Measurements from ENCODE around the gene HSPA12A. TPM values are rescaled to one million over a fixed set of nuclear protein-coding genes. Genes with fewer than 3 reads are reported as not detected.

The HSPA12A gene
- total and polyA plus RNA-seq, 2 donors (not counting 1 experiment from before 2014, with no cell fraction given), result 14.4 to 15.7 TPM

GRCh38 chr10:116629340-116629739 lies 113.0 kb downstream of the HSPA12A start:
- Histone ChIP-seq H3K9me3 (ENCODE audit: control insufficient read depth, insufficient read depth, low read depth, low read length) (no peaks in the 10 kb centered on the region), H3K9ac (ENCODE audit: insufficient read depth, low read length) (no peak overlapping the region), H3K27ac (ENCODE audit: insufficient read depth, low read length) (no peak overlapping the region), H3K4me1 (ENCODE audit: control insufficient read depth, extremely low read depth, insufficient read depth, low read length) (no peaks in the 10 kb centered on the region), H3K79me2 (ENCODE audit: control insufficient read depth, insufficient read depth, low read length) (no peaks in the 10 kb centered on the region), H2AFZ (ENCODE audit: low read length) (no peak overlapping the region), H4K20me1 (ENCODE audit: control insufficient read depth, extremely low read depth, insufficient read depth, low read length) (no peaks in the 10 kb centered on the region), H3K27me3 (ENCODE audit: control insufficient read depth, insufficient read depth, low read length) (no peaks in the 10 kb centered on the region), H3K36me3 (ENCODE audit: control insufficient read depth, insufficient read depth, low read length) (no peaks in the 10 kb centered on the region), H3K4me2 (ENCODE audit: extremely low read depth, insufficient read depth, low read length) (no peak overlapping the region), H3K4me3 (replicated peaks in 1 of 4; ENCODE audit: control extremely low read depth in 1 of 4, insufficient read depth in 1 of 4, low read depth in 3 of 4, low read length in 4 of 4) (no peak overlapping the region)
- TF ChIP-seq EZH2 (IDR thresholded peaks at IDR 0.05; ENCODE audit: low read length, missing control alignments), result no peak
- no peak for TF ChIP-seq CTCF (conservative IDR thresholded peaks at IDR 0.05 in 1 of 2, IDR thresholded peaks at IDR 0.05 in 1 of 2; ENCODE audit: low read depth in 1 of 2, low read length in 2 of 2)
- no peak for DNase-seq (ENCODE audit: low read depth in 2 of 2)

- Histone ChIP-seq H3K36me3 (ENCODE audit: control insufficient read depth, insufficient read depth, low read length) (no peaks in the 10 kb centered on the region), H3K4me1 (ENCODE audit: control insufficient read depth, extremely low read depth, insufficient read depth, low read length) (no peaks in the 10 kb centered on the region), H3K4me2 (ENCODE audit: extremely low read depth, insufficient read depth, low read length) (no peak overlapping the region), H4K20me1 (ENCODE audit: control insufficient read depth, extremely low read depth, insufficient read depth, low read length) (no peaks in the 10 kb centered on the region), H3K27me3 (ENCODE audit: control insufficient read depth, insufficient read depth, low read length) (no peaks in the 10 kb centered on the region), H3K9me3 (ENCODE audit: control insufficient read depth, insufficient read depth, low read depth, low read length) (no peaks in the 10 kb centered on the region), H2AFZ (ENCODE audit: low read length) (no peak overlapping the region), H3K9ac (ENCODE audit: insufficient read depth, low read length) (no peak overlapping the region), H3K27ac (ENCODE audit: insufficient read depth, low read length) (no peak overlapping the region), H3K4me3 (replicated peaks in 1 of 4; ENCODE audit: control extremely low read depth in 1 of 4, insufficient read depth in 1 of 4, low read depth in 3 of 4, low read length in 4 of 4) (no peak overlapping the region), H3K79me2 (ENCODE audit: control insufficient read depth, insufficient read depth, low read length) (no peaks in the 10 kb centered on the region)
- peak in 1 of 2 donors; percentile 1 for DNase-seq (ENCODE audit: low read depth in 2 of 2)
- TF ChIP-seq EZH2 (IDR thresholded peaks at IDR 0.05; ENCODE audit: low read length, missing control alignments) (no peak), CTCF (conservative IDR thresholded peaks at IDR 0.05 in 1 of 2, IDR thresholded peaks at IDR 0.05 in 1 of 2; ENCODE audit: low read depth in 1 of 2, low read length in 2 of 2) (no peak)
Measured at GRCh38 chr10:116627386-116627933, 114.9 kb downstream of the HSPA12A start.

- H3K9ac ChIP-seq (ENCODE audit: insufficient read depth, low read length), result no peak overlapping the region
- H4K20me1 ChIP-seq (ENCODE audit: control insufficient read depth, extremely low read depth, insufficient read depth, low read length), result no peaks in the 10 kb centered on the region
- DNase-seq (ENCODE audit: low read depth in 2 of 2), result no peak
- no peak overlapping the region for H2AFZ ChIP-seq (ENCODE audit: low read length)
- no peak for TF ChIP-seq CTCF (conservative IDR thresholded peaks at IDR 0.05 in 1 of 2, IDR thresholded peaks at IDR 0.05 in 1 of 2; ENCODE audit: low read depth in 1 of 2, low read length in 2 of 2)
- no peak for TF ChIP-seq EZH2 (IDR thresholded peaks at IDR 0.05; ENCODE audit: low read length, missing control alignments)
- no peaks in the 10 kb centered on the region for H3K4me1 ChIP-seq (ENCODE audit: control insufficient read depth, extremely low read depth, insufficient read depth, low read length)
- H3K4me3 ChIP-seq (replicated peaks in 1 of 4; ENCODE audit: control extremely low read depth in 1 of 4, insufficient read depth in 1 of 4, low read depth in 3 of 4, low read length in 4 of 4), result no peak overlapping the region
- H3K36me3 ChIP-seq (ENCODE audit: control insufficient read depth, insufficient read depth, low read length), result no peaks in the 10 kb centered on the region
- no peak overlapping the region for H3K27ac ChIP-seq (ENCODE audit: insufficient read depth, low read length)
- no peaks in the 10 kb centered on the region for H3K79me2 ChIP-seq (ENCODE audit: control insufficient read depth, insufficient read depth, low read length)
- H3K4me2 ChIP-seq (ENCODE audit: extremely low read depth, insufficient read depth, low read length), result no peak overlapping the region
- no peaks in the 10 kb centered on the region for H3K27me3 ChIP-seq (ENCODE audit: control insufficient read depth, insufficient read depth, low read length)
- H3K9me3 ChIP-seq (ENCODE audit: control insufficient read depth, insufficient read depth, low read depth, low read length), result no peaks in the 10 kb centered on the region
Measured at GRCh38 chr10:116626815-116627214, 115.6 kb downstream of the HSPA12A start.

All from fibroblast of lung (primary cell).